CD4-positive, alpha-beta T cell treated with Interleukin-6 at 100 ng/mL for 8 hours (primary cell): Measurements from ENCODE around the gene CAPG.
A peak's percentile ranks its signal among the peaks of the same experiment; 100 is the strongest.

Experiments used
- DNase-seq: peaks from one replicate; pipeline ENCODE4 v3.0.0-alpha.2; 2020; ENCODE audit warnings: mixed read lengths, low spot score

CAPG gene

DNA sequence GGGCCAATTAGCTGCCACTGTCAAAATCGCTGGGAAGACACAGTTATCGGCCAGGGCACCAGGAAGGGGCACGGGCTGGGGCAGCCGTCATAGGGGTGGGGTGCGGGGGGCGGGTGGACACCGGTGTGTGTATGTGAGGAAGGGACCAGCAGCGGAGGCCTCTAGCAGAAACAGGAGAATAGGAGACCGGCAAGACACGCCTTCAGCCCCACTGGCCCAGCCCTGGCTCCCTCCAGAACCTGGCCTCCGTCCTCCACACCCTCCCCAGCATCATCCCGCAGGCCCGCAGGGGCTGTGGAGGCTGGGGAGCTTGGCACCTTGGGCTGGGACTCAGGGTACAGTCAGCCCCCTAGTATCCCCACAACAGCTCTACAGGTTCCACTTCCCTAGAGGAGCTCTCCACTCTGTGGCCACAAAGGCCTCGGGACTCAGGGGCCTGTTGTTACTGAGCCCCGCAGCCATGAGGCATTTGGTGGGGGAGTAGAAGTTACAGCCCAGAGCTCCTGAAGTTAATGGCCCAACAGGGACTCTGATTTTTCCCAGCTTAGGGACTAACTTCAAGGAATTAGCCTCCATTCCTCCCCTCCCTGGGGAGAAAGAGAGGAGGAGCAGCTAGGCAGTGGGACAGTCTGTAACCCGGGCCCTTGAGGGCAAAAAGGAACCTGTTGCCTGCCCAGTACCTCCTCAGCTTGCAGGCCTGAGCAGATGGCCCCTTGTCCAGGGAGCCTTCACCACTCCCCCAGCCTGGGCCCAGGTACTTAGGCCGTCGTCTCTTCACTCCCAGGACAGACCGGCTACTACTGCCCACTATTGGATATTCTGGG is 28.2 kb upstream of the CAPG start:
- DNase-seq: no peak

DNA sequence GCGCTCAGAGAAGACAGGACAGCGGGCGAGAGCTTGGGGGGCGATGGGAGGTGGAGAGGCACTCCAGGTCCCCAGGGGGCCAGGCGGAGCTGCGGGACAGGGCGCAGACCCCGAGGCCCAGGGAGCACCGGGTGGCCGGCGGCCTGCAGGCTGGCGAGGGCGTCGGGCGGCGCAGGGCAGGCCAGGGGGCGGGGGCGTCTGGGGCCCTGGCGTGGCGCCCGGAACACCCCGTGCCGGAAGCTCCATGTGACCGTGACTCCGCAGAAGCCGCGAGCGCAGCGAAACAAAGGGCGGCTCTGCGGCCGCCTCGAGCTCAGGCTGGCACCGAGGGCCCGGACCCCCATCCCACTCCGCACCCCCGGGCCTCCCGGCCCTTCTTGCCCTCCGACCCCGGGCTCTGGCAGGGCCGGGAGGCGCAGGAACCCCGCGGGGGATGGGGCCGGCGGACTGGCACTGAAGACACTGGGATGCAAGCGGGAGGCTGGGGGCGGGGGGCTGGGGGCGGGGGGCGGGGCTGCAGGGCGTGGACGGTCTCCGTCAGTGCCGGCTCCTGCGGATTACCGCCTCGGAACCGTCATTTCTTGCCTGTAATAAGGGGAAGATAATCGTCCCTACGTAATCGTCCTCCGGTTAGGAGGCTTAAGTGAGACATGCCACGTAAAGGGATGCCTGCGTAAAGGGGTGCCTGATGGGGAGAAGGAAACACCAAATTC is 27.5 kb upstream of the CAPG start:
- peak; percentile 73 for DNase-seq

GRCh38 chr2:85436836-85437487 is 26.8 kb upstream of the CAPG start:
- DNase-seq: no peak

GRCh38 chr2:85435981-85436835 is 26.0 kb upstream of the CAPG start:
- no peak for DNase-seq

DNA sequence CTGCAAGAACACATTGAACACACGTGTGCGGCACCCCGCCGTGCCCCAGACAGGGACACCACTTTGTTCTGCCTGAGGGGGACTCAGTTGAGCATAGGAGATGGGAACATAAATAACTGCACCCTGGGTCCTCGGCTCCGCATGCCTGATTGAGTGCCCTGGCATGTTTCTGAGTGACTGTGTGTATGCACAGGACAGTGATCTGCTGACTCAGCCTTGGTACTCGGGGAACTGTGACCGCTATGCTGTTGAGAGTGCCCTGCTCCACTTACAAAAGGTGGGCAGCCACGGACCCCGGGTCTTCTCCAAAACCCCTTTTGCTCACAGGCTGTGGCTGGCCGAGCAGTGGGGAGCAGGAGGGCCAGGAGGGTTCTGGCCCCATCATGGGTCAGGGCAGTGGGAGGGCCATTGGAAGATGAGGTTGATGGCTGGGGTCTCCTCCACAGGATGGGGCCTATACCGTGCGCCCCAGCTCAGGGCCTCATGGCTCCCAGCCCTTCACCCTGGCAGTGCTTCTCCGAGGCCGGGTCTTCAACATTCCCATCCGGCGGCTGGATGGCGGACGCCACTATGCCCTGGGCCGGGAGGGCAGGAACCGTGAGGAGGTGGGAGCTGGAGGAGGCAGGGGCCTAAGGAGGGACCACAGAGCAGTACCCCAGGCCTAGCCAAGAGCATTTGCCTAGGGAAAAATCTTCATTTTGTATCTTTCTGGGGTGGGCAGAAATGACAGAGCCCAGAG is 25.2 kb upstream of the CAPG start:
- no peak for DNase-seq

GRCh38 chr2:85434696-85435095 is 24.5 kb upstream of the CAPG start:
- no peak for DNase-seq

- DNase-seq: no peak
Observed at GRCh38 chr2:85433511-85434089, 23.4 kb upstream of the CAPG start.

GRCh38 chr2:85431570-85432205 is 21.5 kb upstream of the CAPG start:
- no peak for DNase-seq

- no peak for DNase-seq
Observed at GRCh38 chr2:85430752-85431569, 20.8 kb upstream of the CAPG start.

GRCh38 chr2:85429924-85430289 is 19.7 kb upstream of the CAPG start:
- DNase-seq: no peak

- DNase-seq: no peak
Observed at GRCh38 chr2:85429213-85429923, 19.2 kb upstream of the CAPG start.

- no peak for DNase-seq
Observed at GRCh38 chr2:85428343-85428881, 18.2 kb upstream of the CAPG start.

DNA sequence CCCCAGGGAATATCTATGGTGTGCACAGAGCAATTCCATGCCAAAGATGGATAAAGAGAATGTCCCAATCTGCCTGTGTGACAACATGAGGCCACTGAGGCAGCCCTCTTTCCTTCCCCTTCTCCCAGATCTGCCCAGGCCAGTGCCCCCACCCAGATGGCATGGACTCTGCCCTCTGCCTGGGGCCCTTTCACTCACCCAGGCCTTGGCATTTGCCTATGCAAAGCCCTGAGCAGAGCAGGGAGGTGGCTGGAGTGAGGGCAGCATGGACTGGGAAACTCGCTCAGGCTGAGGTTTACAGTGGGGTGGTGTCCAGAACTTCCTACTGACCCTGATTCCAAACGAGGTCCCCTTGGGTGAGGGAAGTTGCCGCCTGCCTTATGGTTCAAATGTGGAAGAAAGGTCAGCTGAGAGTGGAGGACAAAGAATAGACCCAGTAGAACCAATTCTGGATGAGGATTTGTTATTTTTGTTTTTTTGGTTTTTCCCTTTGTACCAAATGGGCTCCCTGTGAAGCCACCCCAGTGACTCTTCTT is 17.2 kb upstream of the CAPG start:
- no peak for DNase-seq

- DNase-seq: no peak
Observed at GRCh38 chr2:85425588-85425987, 15.4 kb upstream of the CAPG start.

DNA sequence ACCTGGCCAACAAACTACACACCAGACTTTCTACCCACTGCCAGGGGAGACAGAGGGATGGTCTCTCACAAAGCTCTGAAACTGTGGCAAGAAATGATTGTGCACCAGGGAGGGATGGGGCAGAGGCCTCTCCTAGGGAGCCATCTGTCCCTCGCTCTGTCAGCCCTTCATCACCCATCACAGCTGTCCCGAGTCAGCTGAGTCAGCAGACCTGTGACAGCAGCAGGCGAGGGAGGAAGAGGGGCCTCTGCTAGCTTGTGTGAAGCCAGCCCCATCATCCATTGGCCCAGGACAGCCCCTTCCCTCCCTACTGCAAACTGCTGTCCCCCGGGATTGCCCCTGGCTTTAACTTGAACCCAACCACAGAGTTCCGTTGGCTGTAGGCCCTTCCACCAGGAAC is 13.4 kb upstream of the CAPG start:
- DNase-seq: no peak

- DNase-seq: no peak
Observed at GRCh38 chr2:85422072-85422457, 11.9 kb upstream of the CAPG start.

GRCh38 chr2:85421260-85422071 is 11.3 kb upstream of the CAPG start:
- no peak for DNase-seq
